ENCODE measurements around the gene USP2.
"Not testable (repeated sequence)": the region's sequence is repeated elsewhere in the genome, so short reads cannot be mapped to it uniquely, and the experiment has no call there.

Gene USP2

GRCh38 chr11:119396835-119397234 lies 15.3 kb upstream of the USP2 start:
- Histone ChIP-seq H3K36me3 (ENCODE audit: control insufficient read depth in 2 of 2, insufficient read depth in 2 of 2, low read length in 2 of 2) (no peaks in the 10 kb centered on the region), H3K27ac (ENCODE audit: low read depth in 2 of 2, low read length in 2 of 2) (no peak overlapping the region)

GRCh38 chr11:119391275-119391674 lies 9.8 kb upstream of the USP2 start:
- Histone ChIP-seq H3K4me1 (ENCODE audit: control insufficient read depth in 2 of 2, insufficient read depth in 2 of 2, low read length in 2 of 2) (no peaks in the 10 kb centered on the region), H3K9me3 (ENCODE audit: control insufficient read depth in 2 of 2, low read length in 2 of 2) (no peaks in the 10 kb centered on the region), H3K36me3 (ENCODE audit: control insufficient read depth in 2 of 2, insufficient read depth in 2 of 2, low read length in 2 of 2) (no peaks in the 10 kb centered on the region), H3K27me3 (ENCODE audit: control insufficient read depth in 2 of 2, insufficient read depth in 2 of 2, low read length in 2 of 2) (no peaks in the 10 kb centered on the region), H3K27ac (ENCODE audit: low read depth in 2 of 2, low read length in 2 of 2) (no peak overlapping the region), H3K9ac (ENCODE audit: low read depth in 1 of 2, low read length in 2 of 2) (no peak overlapping the region), H3K4me3 (ENCODE audit: low read length in 2 of 2) (no peak overlapping the region)

More at GRCh38 chr11:119396835-119397234, 15.3 kb upstream of the USP2 start:
- Histone ChIP-seq H3K4me3 (ENCODE audit: low read length in 2 of 2) (no peak overlapping the region), H3K27me3 (ENCODE audit: control insufficient read depth in 2 of 2, insufficient read depth in 2 of 2, low read length in 2 of 2) (no peaks in the 10 kb centered on the region), H3K9ac (ENCODE audit: low read depth in 1 of 2, low read length in 2 of 2) (no peak overlapping the region), H3K9me3 (ENCODE audit: control insufficient read depth in 2 of 2, low read length in 2 of 2) (peaks cover 2 to 5% of the 10 kb centered on the region in 2 donors), H3K4me1 (ENCODE audit: control insufficient read depth in 2 of 2, insufficient read depth in 2 of 2, low read length in 2 of 2) (no peaks in the 10 kb centered on the region)

- H3K9me3 ChIP-seq (ENCODE audit: control insufficient read depth in 2 of 2, low read length in 2 of 2) = no peaks in the 10 kb centered on the region
- H3K27me3 ChIP-seq (ENCODE audit: control insufficient read depth in 2 of 2, insufficient read depth in 2 of 2, low read length in 2 of 2) = peaks cover 0 to 3% of the 10 kb centered on the region in 2 donors
- H3K9ac ChIP-seq (ENCODE audit: low read depth in 1 of 2, low read length in 2 of 2) = no peak overlapping the region
- no peak overlapping the region for H3K27ac ChIP-seq (ENCODE audit: low read depth in 2 of 2, low read length in 2 of 2)
- no peaks in the 10 kb centered on the region for H3K4me1 ChIP-seq (ENCODE audit: control insufficient read depth in 2 of 2, insufficient read depth in 2 of 2, low read length in 2 of 2)
- no peak overlapping the region for H3K4me3 ChIP-seq (ENCODE audit: low read length in 2 of 2)
- no peaks in the 10 kb centered on the region for H3K36me3 ChIP-seq (ENCODE audit: control insufficient read depth in 2 of 2, insufficient read depth in 2 of 2, low read length in 2 of 2)
These were observed 8.2 kb upstream of the USP2 start for GRCh38 chr11:119389611-119390254.

- no peaks in the 10 kb centered on the region for H3K9me3 ChIP-seq (ENCODE audit: control insufficient read depth in 2 of 2, low read length in 2 of 2)
- H3K4me1 ChIP-seq (ENCODE audit: control insufficient read depth in 2 of 2, insufficient read depth in 2 of 2, low read length in 2 of 2) = no peaks in the 10 kb centered on the region
- H3K36me3 ChIP-seq (ENCODE audit: control insufficient read depth in 2 of 2, insufficient read depth in 2 of 2, low read length in 2 of 2) = no peaks in the 10 kb centered on the region
These were observed 6.6 kb upstream of the USP2 start for GRCh38 chr11:119388103-119388502.

GRCh38 chr11:119384332-119384731 lies 2.8 kb upstream of the USP2 start:
- no peak overlapping the region for H3K27ac ChIP-seq (ENCODE audit: low read depth in 2 of 2, low read length in 2 of 2)
- H3K27me3 ChIP-seq (ENCODE audit: control insufficient read depth in 2 of 2, insufficient read depth in 2 of 2, low read length in 2 of 2) = peaks cover 3 to 7% of the 10 kb centered on the region in 2 donors
- peaks cover 12 to 14% of the 10 kb centered on the region in 2 donors for H3K4me1 ChIP-seq (ENCODE audit: control insufficient read depth in 2 of 2, insufficient read depth in 2 of 2, low read length in 2 of 2)
- no peak overlapping the region for H3K9ac ChIP-seq (ENCODE audit: low read depth in 1 of 2, low read length in 2 of 2)
- H3K9me3 ChIP-seq (ENCODE audit: control insufficient read depth in 2 of 2, low read length in 2 of 2) = no peaks in the 10 kb centered on the region
- H3K36me3 ChIP-seq (ENCODE audit: control insufficient read depth in 2 of 2, insufficient read depth in 2 of 2, low read length in 2 of 2) = no peaks in the 10 kb centered on the region
- H3K4me3 ChIP-seq (ENCODE audit: low read length in 2 of 2) = no peak overlapping the region

More at GRCh38 chr11:119388103-119388502, 6.6 kb upstream of the USP2 start:
- no peak overlapping the region for H3K9ac ChIP-seq (ENCODE audit: low read depth in 1 of 2, low read length in 2 of 2)
- H3K27me3 ChIP-seq (ENCODE audit: control insufficient read depth in 2 of 2, insufficient read depth in 2 of 2, low read length in 2 of 2) = peaks cover 3% of the 10 kb centered on the region in 2 donors
- no peak overlapping the region for H3K27ac ChIP-seq (ENCODE audit: low read depth in 2 of 2, low read length in 2 of 2)
- H3K4me3 ChIP-seq (ENCODE audit: low read length in 2 of 2) = no peak overlapping the region

- not testable (repeated sequence) for H3K27me3 ChIP-seq (ENCODE audit: control insufficient read depth in 2 of 2, insufficient read depth in 2 of 2, low read length in 2 of 2); H3K27ac ChIP-seq (ENCODE audit: low read depth in 2 of 2, low read length in 2 of 2); H3K36me3 ChIP-seq (ENCODE audit: control insufficient read depth in 2 of 2, insufficient read depth in 2 of 2, low read length in 2 of 2); H3K9me3 ChIP-seq (ENCODE audit: control insufficient read depth in 2 of 2, low read length in 2 of 2); H3K4me3 ChIP-seq (ENCODE audit: low read length in 2 of 2); H3K9ac ChIP-seq (ENCODE audit: low read depth in 1 of 2, low read length in 2 of 2)
- H3K4me1 ChIP-seq (ENCODE audit: control insufficient read depth in 2 of 2, insufficient read depth in 2 of 2, low read length in 2 of 2) = peaks cover 12 to 14% of the 10 kb centered on the region in 2 donors
These were observed 1.0 kb upstream of the USP2 start for GRCh38 chr11:119382513-119382912.

- peak overlapping the region; percentile 72 to 73 for H3K4me3 ChIP-seq (ENCODE audit: low read length in 2 of 2)
- peak overlapping the region in 1 of 2 donors; percentile 68 for H3K9ac ChIP-seq (ENCODE audit: low read depth in 1 of 2, low read length in 2 of 2)
- peaks cover 3 to 7% of the 10 kb centered on the region in 2 donors for H3K27me3 ChIP-seq (ENCODE audit: control insufficient read depth in 2 of 2, insufficient read depth in 2 of 2, low read length in 2 of 2)
- no peaks in the 10 kb centered on the region for H3K9me3 ChIP-seq (ENCODE audit: control insufficient read depth in 2 of 2, low read length in 2 of 2)
- H3K36me3 ChIP-seq (ENCODE audit: control insufficient read depth in 2 of 2, insufficient read depth in 2 of 2, low read length in 2 of 2) = no peaks in the 10 kb centered on the region
- H3K4me1 ChIP-seq (ENCODE audit: control insufficient read depth in 2 of 2, insufficient read depth in 2 of 2, low read length in 2 of 2) = peaks cover 12 to 14% of the 10 kb centered on the region in 2 donors
- no peak overlapping the region for H3K27ac ChIP-seq (ENCODE audit: low read depth in 2 of 2, low read length in 2 of 2)
These were observed 611 bp upstream of the USP2 start for GRCh38 chr11:119382101-119382500.

- Histone ChIP-seq H3K9ac (ENCODE audit: low read depth in 1 of 2, low read length in 2 of 2) (peak overlapping the region; percentile 65 to 68), H3K4me3 (ENCODE audit: low read length in 2 of 2) (peak overlapping the region; percentile 72 to 73), H3K27ac (ENCODE audit: low read depth in 2 of 2, low read length in 2 of 2) (no peak overlapping the region), H3K27me3 (ENCODE audit: control insufficient read depth in 2 of 2, insufficient read depth in 2 of 2, low read length in 2 of 2) (peaks cover under 1 to 7% of the 10 kb centered on the region in 2 donors), H3K36me3 (ENCODE audit: control insufficient read depth in 2 of 2, insufficient read depth in 2 of 2, low read length in 2 of 2) (no peaks in the 10 kb centered on the region), H3K4me1 (ENCODE audit: control insufficient read depth in 2 of 2, insufficient read depth in 2 of 2, low read length in 2 of 2) (peaks cover 14 to 16% of the 10 kb centered on the region in 2 donors), H3K9me3 (ENCODE audit: control insufficient read depth in 2 of 2, low read length in 2 of 2) (no peaks in the 10 kb centered on the region)
These were observed 686 bp downstream of the USP2 start for GRCh38 chr11:119380827-119381180.

- Histone ChIP-seq H3K27ac (ENCODE audit: low read depth in 2 of 2, low read length in 2 of 2) (no peak overlapping the region), H3K9ac (ENCODE audit: low read depth in 1 of 2, low read length in 2 of 2) (no peak overlapping the region), H3K36me3 (ENCODE audit: control insufficient read depth in 2 of 2, insufficient read depth in 2 of 2, low read length in 2 of 2) (no peaks in the 10 kb centered on the region), H3K27me3 (ENCODE audit: control insufficient read depth in 2 of 2, insufficient read depth in 2 of 2, low read length in 2 of 2) (peaks cover 0 to 7% of the 10 kb centered on the region in 2 donors), H3K9me3 (ENCODE audit: control insufficient read depth in 2 of 2, low read length in 2 of 2) (no peaks in the 10 kb centered on the region), H3K4me1 (ENCODE audit: control insufficient read depth in 2 of 2, insufficient read depth in 2 of 2, low read length in 2 of 2) (peaks cover 14 to 18% of the 10 kb centered on the region in 2 donors), H3K4me3 (ENCODE audit: low read length in 2 of 2) (no peak overlapping the region)
These were observed 1.2 kb downstream of the USP2 start for GRCh38 chr11:119380160-119380826.

- no peaks in the 10 kb centered on the region for H3K9me3 ChIP-seq (ENCODE audit: control insufficient read depth in 2 of 2, low read length in 2 of 2)
- no peak overlapping the region for H3K4me3 ChIP-seq (ENCODE audit: low read length in 2 of 2)
- no peak overlapping the region for H3K9ac ChIP-seq (ENCODE audit: low read depth in 1 of 2, low read length in 2 of 2)
- H3K27ac ChIP-seq (ENCODE audit: low read depth in 2 of 2, low read length in 2 of 2) = no peak overlapping the region
- peaks cover 14 to 21% of the 10 kb centered on the region in 2 donors for H3K4me1 ChIP-seq (ENCODE audit: control insufficient read depth in 2 of 2, insufficient read depth in 2 of 2, low read length in 2 of 2)
- peaks cover 0 to 7% of the 10 kb centered on the region in 2 donors for H3K27me3 ChIP-seq (ENCODE audit: control insufficient read depth in 2 of 2, insufficient read depth in 2 of 2, low read length in 2 of 2)
- H3K36me3 ChIP-seq (ENCODE audit: control insufficient read depth in 2 of 2, insufficient read depth in 2 of 2, low read length in 2 of 2) = no peaks in the 10 kb centered on the region
These were observed 2.5 kb downstream of the USP2 start for GRCh38 chr11:119378851-119379465.
